K562 (cell line): ENCODE results near the gene CUTA. TPM values are rescaled to one million over a fixed set of nuclear protein-coding genes. Genes with fewer than 3 reads are reported as not detected.

Experiments
- DMBX1 ChIP-seq: fragments of 250-450 bp; sonication (Bioruptor Pico); IDR thresholded peaks from 2 replicates; pipeline ENCODE4 v1.8.0; 2022; ENCODE audit warnings: inconsistent platforms, mild to moderate bottlenecking, moderate library complexity, borderline replicate concordance
- ERF ChIP-seq: fragments of 450-650 bp; formaldehyde crosslinking; IDR thresholded peaks from 2 replicates; pipeline ENCODE4 v1.4.0; 2020; ENCODE audit warnings: mild to moderate bottlenecking, mixed read lengths
- FOSL1 ChIP-seq: fragments of 200-800 bp; sonication (Bioruptor generic); conservative IDR thresholded peaks from 2 replicates; pipeline ENCODE4 v1.6.1; 2016; ENCODE audit warnings: missing genetic modification characterization, missing compliant biosample characterization
- GTF2F1 ChIP-seq: IDR thresholded peaks from 2 replicates; pipeline ENCODE4 v1.6.1; 2011; ENCODE audit warnings: low read depth, low read length, improper control_type of control experiment
- HMG20A ChIP-seq: fragments of 450-650 bp; formaldehyde crosslinking; conservative IDR thresholded peaks from 2 replicates; pipeline ENCODE4 v1.4.0; 2020; ENCODE audit warnings: mild to moderate bottlenecking, mixed read lengths
- ILF3 ChIP-seq: fragments of 450-650 bp; IDR thresholded peaks from 2 replicates; pipeline ENCODE4 v1.6.1; 2018; ENCODE audit warnings: antibody characterized with exemption, mild to moderate bottlenecking, moderate library complexity, borderline replicate concordance
- MEIS2 ChIP-seq: fragments of 450-650 bp; IDR thresholded peaks from 2 replicates; pipeline ENCODE4 v1.6.1; 2014; ENCODE audit warnings: mild to moderate bottlenecking; ENCODE audit not compliant: partially characterized antibody
- RNF219 ChIP-seq: fragments of 250-450 bp; sonication (Bioruptor Pico); IDR thresholded peaks from 2 replicates; pipeline ENCODE4 v1.5.0; 2022; ENCODE audit warnings: mild to moderate bottlenecking
- SMAD2 ChIP-seq: fragments of 150-350 bp; IDR thresholded peaks from 2 replicates; pipeline ENCODE4 v1.6.1; 2014; ENCODE audit warnings: low read depth, mild to moderate bottlenecking, low read length
- SMC3 ChIP-seq: conservative IDR thresholded peaks from 2 replicates; pipeline ENCODE4 v1.6.1; 2011; ENCODE audit warnings: low read depth, low read length, improper control_type of control experiment; ENCODE audit not compliant: insufficient read depth
- TGIF2 ChIP-seq: sonication (generic); formaldehyde crosslinking; IDR thresholded peaks from 2 replicates; pipeline ENCODE4 v1.8.1; 2022; ENCODE audit warnings: mild to moderate bottlenecking, missing genetic modification reagents, moderate library complexity
- ZBED1 ChIP-seq: IDR thresholded peaks from 2 replicates; pipeline ENCODE4 v1.6.1; 2014
- ZBTB8A ChIP-seq: fragments of 450-650 bp; IDR thresholded peaks from 2 replicates; pipeline ENCODE4 v1.6.1; 2018; ENCODE audit warnings: mild to moderate bottlenecking, moderate library complexity; ENCODE audit not compliant: partially characterized antibody
- ZHX1 ChIP-seq: fragments of 150-350 bp; conservative IDR thresholded peaks from 2 replicates; pipeline ENCODE4 v1.6.1; 2014; ENCODE audit warnings: low read length
- ZKSCAN8 ChIP-seq: fragments of 200-800 bp; sonication (Bioruptor generic); IDR thresholded peaks from 2 replicates; pipeline ENCODE4 v1.6.1; 2016; ENCODE audit warnings: missing genetic modification characterization, missing compliant biosample characterization
- ZNF444 ChIP-seq: fragments of 250-450 bp; sonication (Bioruptor Pico); IDR thresholded peaks from 2 replicates; pipeline ENCODE4 v1.4.0; 2020; ENCODE audit warnings: mild to moderate bottlenecking, moderate library complexity
- polyA plus RNA-seq, 8 experiments: library from polyadenylated mRNA; depleted of rRNA in 4 of 8; stranded (reverse) in 5 of 8; unstranded in 3 of 8; fragments of >200 nt; fragmentation: Nextera tagmentation in 2 of 8; fragmentation: Illumina TruSeq in 1 of 8; extraction: Ambion mirVana in 2 of 8; extraction: Trizol in 1 of 8; gene quantifications; 2 replicates each; pipeline versions ENCODE4 v1.2.1 to v1.2.3, GENCODE V29; 2011 to 2014; ENCODE audit warnings: inconsistent platforms in 1 of 8, missing spikeins in 1 of 8
- total RNA-seq, 7 experiments: library from RNA; depleted of rRNA in 6 of 7; stranded (reverse); fragments of >200 nt in 6 of 7; fragmentation: Illumina TruSeq in 2 of 7; extraction: Trizol in 2 of 7; gene quantifications; 2 replicates each; pipeline versions ENCODE4 v1.2.1 to v1.2.3, GENCODE V29; 2011 to 2021; ENCODE audit warnings: low replicate concordance in 1 of 7
- TF ChIP-seq, protein P1 (sequence below): fragments of 450-650 bp; IDR thresholded peaks from 2 replicates; pipeline ENCODE4 v1.6.1; 2016; ENCODE audit warnings: borderline replicate concordance
- TF ChIP-seq, protein P2 (sequence below), 2 experiments: IDR thresholded peaks in 1 of 2; conservative IDR thresholded peaks in 1 of 2; 2 replicates each; pipeline ENCODE4 v1.6.1; 2016; ENCODE audit warnings: low read depth in 2 of 2, mild to moderate bottlenecking in 1 of 2, missing compliant biosample characterization in 1 of 2, missing genetic modification characterization in 1 of 2, moderate library complexity in 1 of 2

CUTA gene
- total and polyA plus RNA-seq, 9 of the 15 experiments (the other 6 are each of a cell fraction or from before 2014, with no cell fraction given): 166 to 682 (median 310) TPM

DNA sequence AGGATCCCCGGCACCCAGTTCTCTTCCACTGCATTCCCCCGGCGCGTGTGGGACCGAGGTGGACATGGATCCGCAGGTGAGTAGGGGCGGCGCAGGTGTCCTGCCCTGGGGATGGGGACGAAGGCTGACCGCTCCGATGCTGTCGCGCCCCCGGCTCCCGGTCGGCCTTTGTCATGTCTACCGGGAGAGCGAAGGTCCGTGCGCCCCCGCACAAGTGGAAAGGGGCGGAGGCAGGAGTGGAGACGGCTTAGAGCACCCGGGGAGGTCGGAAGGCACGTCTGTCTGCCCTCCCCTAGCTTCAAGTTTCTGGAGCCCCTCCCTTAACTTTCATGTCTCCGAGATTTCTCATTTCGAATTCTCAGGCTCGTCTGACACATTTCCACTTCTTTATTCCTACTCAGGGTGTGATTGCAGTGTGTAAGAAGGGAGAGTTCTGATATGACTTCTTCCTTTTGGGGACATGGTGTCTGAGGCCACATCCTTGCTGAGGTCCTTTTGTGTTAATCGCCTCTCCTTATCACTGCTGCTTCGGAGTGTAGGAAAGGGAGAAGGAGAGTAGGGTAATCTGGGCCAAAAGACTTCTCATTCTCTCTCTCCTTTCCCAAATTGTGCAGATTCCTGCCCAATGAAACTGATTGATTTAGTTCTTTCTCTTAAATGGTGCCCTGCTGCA is 25.8 kb downstream of the CUTA start (continued):
- TF ChIP-seq, protein P1, sequence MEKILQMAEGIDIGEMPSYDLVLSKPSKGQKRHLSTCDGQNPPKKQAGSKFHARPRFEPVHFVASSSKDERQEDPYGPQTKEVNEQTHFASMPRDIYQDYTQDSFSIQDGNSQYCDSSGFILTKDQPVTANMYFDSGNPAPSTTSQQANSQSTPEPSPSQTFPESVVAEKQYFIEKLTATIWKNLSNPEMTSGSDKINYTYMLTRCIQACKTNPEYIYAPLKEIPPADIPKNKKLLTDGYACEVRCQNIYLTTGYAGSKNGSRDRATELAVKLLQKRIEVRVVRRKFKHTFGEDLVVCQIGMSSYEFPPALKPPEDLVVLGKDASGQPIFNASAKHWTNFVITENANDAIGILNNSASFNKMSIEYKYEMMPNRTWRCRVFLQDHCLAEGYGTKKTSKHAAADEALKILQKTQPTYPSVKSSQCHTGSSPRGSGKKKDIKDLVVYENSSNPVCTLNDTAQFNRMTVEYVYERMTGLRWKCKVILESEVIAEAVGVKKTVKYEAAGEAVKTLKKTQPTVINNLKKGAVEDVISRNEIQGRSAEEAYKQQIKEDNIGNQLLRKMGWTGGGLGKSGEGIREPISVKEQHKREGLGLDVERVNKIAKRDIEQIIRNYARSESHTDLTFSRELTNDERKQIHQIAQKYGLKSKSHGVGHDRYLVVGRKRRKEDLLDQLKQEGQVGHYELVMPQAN: peak; percentile 82; the same call in 1 of the 2 replicates
- TF ChIP-seq DMBX1 (no peak), ERF (CRISPR knock-in tag) (no peak), ZBTB8A (no peak), TGIF2 (no peak), ILF3 (no peak), RNF219 (no peak), ZBED1 (no peak), ZHX1 (no peak), HMG20A (CRISPR knock-in tag) (no peak), MEIS2 (no peak), SMC3 (no peak), SMAD2 (no peak), ZKSCAN8 (CRISPR knock-in tag) (no peak), GTF2F1 (no peak), FOSL1 (no peak), ZNF444 (CRISPR knock-in tag) (no peak)
- TF ChIP-seq, protein P2, sequence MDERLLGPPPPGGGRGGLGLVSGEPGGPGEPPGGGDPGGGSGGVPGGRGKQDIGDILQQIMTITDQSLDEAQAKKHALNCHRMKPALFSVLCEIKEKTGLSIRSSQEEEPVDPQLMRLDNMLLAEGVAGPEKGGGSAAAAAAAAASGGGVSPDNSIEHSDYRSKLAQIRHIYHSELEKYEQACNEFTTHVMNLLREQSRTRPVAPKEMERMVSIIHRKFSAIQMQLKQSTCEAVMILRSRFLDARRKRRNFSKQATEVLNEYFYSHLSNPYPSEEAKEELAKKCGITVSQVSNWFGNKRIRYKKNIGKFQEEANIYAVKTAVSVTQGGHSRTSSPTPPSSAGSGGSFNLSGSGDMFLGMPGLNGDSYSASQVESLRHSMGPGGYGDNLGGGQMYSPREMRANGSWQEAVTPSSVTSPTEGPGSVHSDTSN (CRISPR knock-in tag; IDR thresholded peaks at IDR 0.05; ENCODE audit: low read depth): no peak
- TF ChIP-seq, protein P2 (tag; conservative IDR thresholded peaks at IDR 0.05; ENCODE audit: low read depth): no peak
